ENCODE measurements around the gene YTHDC1. TPM values are rescaled to one million over a fixed set of nuclear protein-coding genes. Genes with fewer than 3 reads are reported as not detected.

Gene YTHDC1
- total RNA-seq, 1 experiment from 2014 or later: 68.9 TPM

DNA sequence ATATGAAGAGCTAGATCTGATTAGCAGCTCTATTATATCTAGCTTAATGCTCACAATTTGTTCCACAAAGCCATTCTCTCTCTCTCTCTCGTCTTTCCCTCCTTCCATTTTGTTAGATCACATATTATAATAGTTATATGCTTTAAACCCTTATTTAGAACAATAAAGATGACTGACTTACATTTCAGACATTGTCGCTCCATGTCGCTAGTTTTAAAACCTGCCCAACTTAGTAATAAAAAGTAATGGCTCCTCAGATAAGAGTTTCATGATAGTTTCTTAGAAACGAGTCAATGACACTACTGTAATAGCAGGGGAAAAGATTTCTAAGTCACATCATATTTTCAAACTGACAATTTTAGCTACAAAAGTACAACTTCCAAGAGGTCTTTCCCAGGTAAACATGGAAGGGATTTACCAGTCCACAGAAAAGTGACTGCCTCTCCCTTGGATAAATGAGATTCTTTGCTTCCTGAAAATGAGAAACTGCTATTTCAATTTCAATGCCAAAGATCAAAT is 38.5 kb upstream of the YTHDC1 start:
- no peak overlapping the region for H3K27ac ChIP-seq (ENCODE audit: low read depth, low read length)
- ATAC-seq (no peak), DNase-seq (ENCODE audit: low read depth, low spot score) (no peak)
- no peak overlapping the region for H2AFZ ChIP-seq (ENCODE audit: low read depth, low read length, poor library complexity, severe bottlenecking)
- no peak overlapping the region for H3K4me2 ChIP-seq (ENCODE audit: low read length)
- no peaks in the 10 kb centered on the region for H3K9me3 ChIP-seq (ENCODE audit: control insufficient read depth in 1 of 2, insufficient read depth in 1 of 2, low read depth in 1 of 2, low read length in 2 of 2)
- ChIA-PET CTCF (no interaction called here), POLR2A (no interaction called here), RAD21 (ENCODE audit: low non-redundant PET in 1 of 2, low total read pairs in 2 of 2, uncharacterized antibody in 2 of 2, unreplicated experiment in 2 of 2) (no interaction called here)
- no peaks in the 10 kb centered on the region for H3K36me3 ChIP-seq (ENCODE audit: control insufficient read depth in 1 of 2, insufficient read depth in 2 of 2, low read length in 2 of 2)
- H3K9me2 ChIP-seq (ENCODE audit: insufficient read depth): no peaks in the 10 kb centered on the region
- intact Hi-C loops (cut with micrococcal nuclease): no loop called here
- no peaks in the 10 kb centered on the region for H4K20me1 ChIP-seq (ENCODE audit: insufficient read depth)
- no TSS peak for BruUV-seq (replicated peaks)
- no peak for TF ChIP-seq CBX3 (IDR thresholded peaks at IDR 0.05; ENCODE audit: low read depth)
- no peak for TF ChIP-seq EZH2 (IDR thresholded peaks at IDR 0.05)
- TF ChIP-seq CEBPB (IDR thresholded peaks at IDR 0.05; ENCODE audit: low read depth): no peak
- TF ChIP-seq ELF1 (IDR thresholded peaks at IDR 0.05; ENCODE audit: borderline replicate concordance, low read depth): no peak
- no peak for TF ChIP-seq YY1 (IDR thresholded peaks at IDR 0.05; ENCODE audit: extremely low read depth, insufficient replicate concordance, low read depth, low read length)
- no peak for TF ChIP-seq FOSL1 (IDR thresholded peaks at IDR 0.05; ENCODE audit: low read depth)
- H3K9ac ChIP-seq (ENCODE audit: low read length): no peak overlapping the region
- no peaks in the 10 kb centered on the region for H3K27me3 ChIP-seq (ENCODE audit: insufficient read depth, low read length)
- no peaks in the 10 kb centered on the region for H3K4me1 ChIP-seq (ENCODE audit: control insufficient read depth in 1 of 2, insufficient read depth in 2 of 2, low read length in 2 of 2)
- no peak overlapping the region for H3K4me3 ChIP-seq (replicated peaks in 1 of 2; ENCODE audit: low read depth in 1 of 2, low read length in 2 of 2)
- no peaks in the 10 kb centered on the region for H3K79me2 ChIP-seq (ENCODE audit: insufficient read depth, low read length)

DNA sequence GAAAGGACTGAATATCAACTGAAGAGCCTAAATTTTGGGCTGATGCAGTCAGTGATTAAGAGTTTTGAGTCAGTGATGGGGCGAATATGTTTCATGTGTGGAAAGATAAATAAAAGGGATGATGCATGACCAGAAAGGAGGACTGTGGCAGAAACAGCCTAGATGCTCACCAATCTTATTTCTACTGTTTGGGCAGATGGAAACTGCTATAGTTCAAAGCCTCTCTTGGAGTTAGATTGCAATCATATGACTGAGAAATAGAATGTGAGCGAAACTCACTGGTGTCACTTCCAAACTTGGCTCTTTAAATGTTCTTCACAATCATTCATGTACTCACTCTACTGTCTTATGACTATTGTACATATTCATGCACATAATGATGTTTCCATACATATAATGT is 35.4 kb upstream of the YTHDC1 start:
- DNase-seq (ENCODE audit: low read depth, low spot score): no peak
- no peaks in the 10 kb centered on the region for H3K9me3 ChIP-seq (ENCODE audit: control insufficient read depth in 1 of 2, insufficient read depth in 1 of 2, low read depth in 1 of 2, low read length in 2 of 2)
- RAD21 ChIA-PET (ENCODE audit: low non-redundant PET in 1 of 2, low total read pairs in 2 of 2, uncharacterized antibody in 2 of 2, unreplicated experiment in 2 of 2): no interaction called here
- TF ChIP-seq JUND (IDR thresholded peaks at IDR 0.05) (no peak), SRF (IDR thresholded peaks at IDR 0.05; ENCODE audit: low read depth) (no peak), POLR2AphosphoS5 (IDR thresholded peaks at IDR 0.05; ENCODE audit: low read depth, low read length) (no peak), SIN3A (IDR thresholded peaks at IDR 0.05; ENCODE audit: low read depth) (no peak), TCF7L2 (IDR thresholded peaks at IDR 0.05; ENCODE audit: borderline replicate concordance, extremely low read depth, insufficient read depth, insufficient read length) (no peak), CEBPB (IDR thresholded peaks at IDR 0.05; ENCODE audit: low read depth) (no peak), ZFX (IDR thresholded peaks at IDR 0.05) (no peak), FOSL1 (IDR thresholded peaks at IDR 0.05; ENCODE audit: low read depth) (no peak), CBX3 (IDR thresholded peaks at IDR 0.05; ENCODE audit: low read depth) (no peak), RAD21 (IDR thresholded peaks at IDR 0.05; ENCODE audit: low read depth) (no peak), POLR2A (IDR thresholded peaks at IDR 0.05; ENCODE audit: borderline replicate concordance, extremely low read depth, insufficient read depth, insufficient read length) (no peak)
- TF ChIP-seq, protein P1, sequence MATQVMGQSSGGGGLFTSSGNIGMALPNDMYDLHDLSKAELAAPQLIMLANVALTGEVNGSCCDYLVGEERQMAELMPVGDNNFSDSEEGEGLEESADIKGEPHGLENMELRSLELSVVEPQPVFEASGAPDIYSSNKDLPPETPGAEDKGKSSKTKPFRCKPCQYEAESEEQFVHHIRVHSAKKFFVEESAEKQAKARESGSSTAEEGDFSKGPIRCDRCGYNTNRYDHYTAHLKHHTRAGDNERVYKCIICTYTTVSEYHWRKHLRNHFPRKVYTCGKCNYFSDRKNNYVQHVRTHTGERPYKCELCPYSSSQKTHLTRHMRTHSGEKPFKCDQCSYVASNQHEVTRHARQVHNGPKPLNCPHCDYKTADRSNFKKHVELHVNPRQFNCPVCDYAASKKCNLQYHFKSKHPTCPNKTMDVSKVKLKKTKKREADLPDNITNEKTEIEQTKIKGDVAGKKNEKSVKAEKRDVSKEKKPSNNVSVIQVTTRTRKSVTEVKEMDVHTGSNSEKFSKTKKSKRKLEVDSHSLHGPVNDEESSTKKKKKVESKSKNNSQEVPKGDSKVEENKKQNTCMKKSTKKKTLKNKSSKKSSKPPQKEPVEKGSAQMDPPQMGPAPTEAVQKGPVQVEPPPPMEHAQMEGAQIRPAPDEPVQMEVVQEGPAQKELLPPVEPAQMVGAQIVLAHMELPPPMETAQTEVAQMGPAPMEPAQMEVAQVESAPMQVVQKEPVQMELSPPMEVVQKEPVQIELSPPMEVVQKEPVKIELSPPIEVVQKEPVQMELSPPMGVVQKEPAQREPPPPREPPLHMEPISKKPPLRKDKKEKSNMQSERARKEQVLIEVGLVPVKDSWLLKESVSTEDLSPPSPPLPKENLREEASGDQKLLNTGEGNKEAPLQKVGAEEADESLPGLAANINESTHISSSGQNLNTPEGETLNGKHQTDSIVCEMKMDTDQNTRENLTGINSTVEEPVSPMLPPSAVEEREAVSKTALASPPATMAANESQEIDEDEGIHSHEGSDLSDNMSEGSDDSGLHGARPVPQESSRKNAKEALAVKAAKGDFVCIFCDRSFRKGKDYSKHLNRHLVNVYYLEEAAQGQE (IDR thresholded peaks at IDR 0.05; ENCODE audit: low read depth): no peak
- TF ChIP-seq, protein P2, sequence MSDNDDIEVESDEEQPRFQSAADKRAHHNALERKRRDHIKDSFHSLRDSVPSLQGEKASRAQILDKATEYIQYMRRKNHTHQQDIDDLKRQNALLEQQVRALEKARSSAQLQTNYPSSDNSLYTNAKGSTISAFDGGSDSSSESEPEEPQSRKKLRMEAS (IDR thresholded peaks at IDR 0.05): no peak
- TF ChIP-seq, protein P3, sequence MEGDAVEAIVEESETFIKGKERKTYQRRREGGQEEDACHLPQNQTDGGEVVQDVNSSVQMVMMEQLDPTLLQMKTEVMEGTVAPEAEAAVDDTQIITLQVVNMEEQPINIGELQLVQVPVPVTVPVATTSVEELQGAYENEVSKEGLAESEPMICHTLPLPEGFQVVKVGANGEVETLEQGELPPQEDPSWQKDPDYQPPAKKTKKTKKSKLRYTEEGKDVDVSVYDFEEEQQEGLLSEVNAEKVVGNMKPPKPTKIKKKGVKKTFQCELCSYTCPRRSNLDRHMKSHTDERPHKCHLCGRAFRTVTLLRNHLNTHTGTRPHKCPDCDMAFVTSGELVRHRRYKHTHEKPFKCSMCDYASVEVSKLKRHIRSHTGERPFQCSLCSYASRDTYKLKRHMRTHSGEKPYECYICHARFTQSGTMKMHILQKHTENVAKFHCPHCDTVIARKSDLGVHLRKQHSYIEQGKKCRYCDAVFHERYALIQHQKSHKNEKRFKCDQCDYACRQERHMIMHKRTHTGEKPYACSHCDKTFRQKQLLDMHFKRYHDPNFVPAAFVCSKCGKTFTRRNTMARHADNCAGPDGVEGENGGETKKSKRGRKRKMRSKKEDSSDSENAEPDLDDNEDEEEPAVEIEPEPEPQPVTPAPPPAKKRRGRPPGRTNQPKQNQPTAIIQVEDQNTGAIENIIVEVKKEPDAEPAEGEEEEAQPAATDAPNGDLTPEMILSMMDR (IDR thresholded peaks at IDR 0.05 in 2 of 3, conservative IDR thresholded peaks at IDR 0.05 in 1 of 3; ENCODE audit: borderline replicate concordance in 1 of 3, insufficient read depth in 1 of 3, low read depth in 2 of 3, low read length in 2 of 3): no peak
- no peak overlapping the region for H3K9ac ChIP-seq (ENCODE audit: low read length)
- no peak overlapping the region for H3K4me3 ChIP-seq (replicated peaks in 1 of 2; ENCODE audit: low read depth in 1 of 2, low read length in 2 of 2)
- no peaks in the 10 kb centered on the region for H3K79me2 ChIP-seq (ENCODE audit: insufficient read depth, low read length)
- H3K27ac ChIP-seq (ENCODE audit: low read depth, low read length): no peak overlapping the region
- no peaks in the 10 kb centered on the region for H3K9me2 ChIP-seq (ENCODE audit: insufficient read depth)
- ATAC-seq: no peak
- H3K4me1 ChIP-seq (ENCODE audit: control insufficient read depth in 1 of 2, insufficient read depth in 2 of 2, low read length in 2 of 2): no peaks in the 10 kb centered on the region
- no TSS peak for BruUV-seq (replicated peaks)
- H3K36me3 ChIP-seq (ENCODE audit: control insufficient read depth in 1 of 2, insufficient read depth in 2 of 2, low read length in 2 of 2): no peaks in the 10 kb centered on the region
- intact Hi-C loops (cut with micrococcal nuclease): no loop called here
- no peak overlapping the region for H2AFZ ChIP-seq (ENCODE audit: low read depth, low read length, poor library complexity, severe bottlenecking)
- no peak overlapping the region for H3K4me2 ChIP-seq (ENCODE audit: low read length)
- POLR2A ChIA-PET: no interaction called here
- CTCF ChIA-PET: interaction anchor here (1.2 kb wide), 1 partner anchor 9 kb away, joined by 5 read pairs; no protein-coding TSS in a partner anchor
- no peaks in the 10 kb centered on the region for H3K27me3 ChIP-seq (ENCODE audit: insufficient read depth, low read length)
- no peaks in the 10 kb centered on the region for H4K20me1 ChIP-seq (ENCODE audit: insufficient read depth)

Measured in HCT116 (cell line).